Measurements from ENCODE around the gene LARGE2. TPM values are rescaled to one million over a fixed set of nuclear protein-coding genes. Genes with fewer than 3 reads are reported as not detected.

Gene LARGE2
- total and polyA plus RNA-seq, 2 of the 13 experiments (the other 11 are each of a cell fraction or from before 2014, with no cell fraction given) = 8.5 to 21.6 TPM

DNA sequence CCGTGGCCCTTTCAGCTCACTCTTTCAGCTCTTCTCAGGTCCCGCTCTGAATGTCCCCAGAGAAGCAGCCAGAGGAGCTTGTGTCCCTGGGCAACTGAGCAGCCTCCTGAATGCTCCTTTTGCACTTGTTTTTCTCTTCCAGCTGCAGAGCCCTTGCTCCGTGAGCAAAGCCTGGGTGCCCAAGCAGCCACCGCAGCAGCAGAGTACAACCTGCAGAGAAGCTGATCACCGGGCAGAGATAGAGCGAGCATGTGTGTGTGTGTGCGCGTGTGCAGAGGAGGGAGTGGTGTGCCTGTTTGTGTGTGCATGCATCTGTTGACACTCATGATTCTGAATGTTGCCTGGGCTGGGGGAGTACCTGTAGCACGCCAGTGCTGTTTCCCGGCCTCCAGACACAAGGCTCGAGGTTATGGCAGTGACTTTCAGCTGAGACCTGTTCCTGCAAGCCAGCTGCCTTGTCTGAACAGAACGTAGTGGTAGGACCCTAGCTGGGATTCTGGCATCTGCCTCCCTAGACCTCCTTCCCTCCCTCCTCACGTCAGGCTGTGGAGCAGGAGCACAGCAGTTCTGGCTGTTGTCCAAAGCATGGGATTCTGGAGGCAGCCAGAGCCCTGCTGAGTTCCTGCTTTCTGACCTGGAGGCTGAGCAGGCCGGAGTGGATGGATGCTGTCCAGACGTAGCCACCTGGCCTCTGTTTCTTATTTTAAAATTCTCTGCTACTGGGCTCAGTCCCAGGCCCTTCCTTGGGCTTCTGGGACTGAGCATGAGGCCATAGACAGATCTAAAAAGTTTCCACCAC is 41.5 kb upstream of the LARGE2 start:
- no peak overlapping the region for H2AFZ ChIP-seq (ENCODE audit: low read length)
- intact Hi-C loops (cut with micrococcal nuclease; ENCODE audit: unreplicated experiment) (no loop called here), in situ Hi-C loops (cut with HindIII; ENCODE audit: extremely low pct_ligation_motif_present, low pct_unique_long_range_greater_than_20kb) (no loop called here)
- H3K79me2 ChIP-seq (ENCODE audit: insufficient read depth, low read length) = no peaks in the 10 kb centered on the region
- H3K4me3 ChIP-seq (replicated peaks in 1 of 3; ENCODE audit: insufficient read depth in 1 of 3, low read depth in 2 of 3, low read length in 3 of 3) = no peak overlapping the region
- ChIA-PET POLR2A (no interaction called here), CTCF (ENCODE audit: low intra/inter-chr PET ratio, low total read pairs) (no interaction called here)
- WGBS (ENCODE audit: low lambda C conversion rate) = 94% methylated on average over 12 of the region's 15 CpGs
- peaks cover 12% of the 10 kb centered on the region; the same call in 1 of the 2 replicates for H4K20me1 ChIP-seq (ENCODE audit: insufficient read depth, low read length)
- peaks cover 11 to 18% of the 10 kb centered on the region in 2 experiments for H3K36me3 ChIP-seq (replicated peaks in 1 of 2; ENCODE audit: control insufficient read depth in 1 of 2, insufficient read depth in 2 of 2, low read length in 2 of 2)
- no peak overlapping the region for H3K27ac ChIP-seq (ENCODE audit: extremely low read length, insufficient read depth, low read length)
- no peak overlapping the region for H3K9ac ChIP-seq (ENCODE audit: insufficient read depth, low read depth, low read length)
- H3K9me3 ChIP-seq (ENCODE audit: low read length) = no peaks in the 10 kb centered on the region
- H3K4me1 ChIP-seq (ENCODE audit: insufficient read depth, low read length) = no peaks in the 10 kb centered on the region
- no peak for ATAC-seq
- no peak overlapping the region for H3K4me2 ChIP-seq (ENCODE audit: low read depth, low read length)
- no peak for DNase-seq (ENCODE audit: low spot score)
- no peaks in the 10 kb centered on the region for H3K27me3 ChIP-seq (ENCODE audit: control insufficient read depth in 1 of 2, insufficient read depth in 2 of 2, low read length in 2 of 2)
- no TSS peak for BruUV-seq (replicated peaks)
- FAIRE-seq = no peak
- TF ChIP-seq, protein P1, sequence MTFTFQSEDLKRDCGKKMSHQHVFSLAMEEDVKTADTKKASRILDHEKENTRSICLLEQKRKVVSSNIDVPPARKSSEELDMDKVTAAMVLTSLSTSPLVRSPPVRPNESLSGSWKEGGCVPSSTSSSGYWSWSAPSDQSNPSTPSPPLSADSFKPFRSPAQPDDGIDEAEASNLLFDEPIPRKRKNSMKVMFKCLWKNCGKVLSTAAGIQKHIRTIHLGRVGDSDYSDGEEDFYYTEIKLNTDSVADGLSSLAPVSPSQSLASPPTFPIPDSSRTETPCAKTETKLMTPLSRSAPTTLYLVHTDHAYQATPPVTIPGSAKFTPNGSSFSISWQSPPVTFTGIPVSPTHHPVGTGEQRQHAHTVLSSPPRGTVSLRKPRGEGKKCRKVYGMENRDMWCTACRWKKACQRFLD (CRISPR knock-in tag; IDR thresholded peaks at IDR 0.05; ENCODE audit: borderline replicate concordance) = no peak
- TF ChIP-seq MTA1 (CRISPR knock-in tag; IDR thresholded peaks at IDR 0.05; ENCODE audit: borderline replicate concordance) (no peak), ZNF329 (CRISPR knock-in tag; IDR thresholded peaks at IDR 0.05; ENCODE audit: low read depth) (no peak), NFRKB (IDR thresholded peaks at IDR 0.05) (no peak), BHLHE40 (IDR thresholded peaks at IDR 0.05; ENCODE audit: low read length) (no peak), POLR2A (IDR thresholded peaks at IDR 0.05; ENCODE audit: insufficient read depth in 1 of 2, low read depth in 2 of 2, low read length in 2 of 2) (no peak), RXRA (CRISPR knock-in tag; IDR thresholded peaks at IDR 0.05) (no peak), ZMYM3 (CRISPR knock-in tag; IDR thresholded peaks at IDR 0.05) (no peak), ARNT (IDR thresholded peaks at IDR 0.05) (no peak), ZNF790 (CRISPR knock-in tag; IDR thresholded peaks at IDR 0.05; ENCODE audit: borderline replicate concordance) (no peak), ZBTB1 (CRISPR knock-in tag; IDR thresholded peaks at IDR 0.05; ENCODE audit: borderline replicate concordance) (no peak), PRMT3 (CRISPR knock-in tag; IDR thresholded peaks at IDR 0.05; ENCODE audit: borderline replicate concordance, low read depth) (no peak), TSC22D2 (CRISPR knock-in tag; IDR thresholded peaks at IDR 0.05; ENCODE audit: borderline replicate concordance) (no peak), NCOA2 (CRISPR knock-in tag; IDR thresholded peaks at IDR 0.05) (no peak)
- TF ChIP-seq, protein P2, sequence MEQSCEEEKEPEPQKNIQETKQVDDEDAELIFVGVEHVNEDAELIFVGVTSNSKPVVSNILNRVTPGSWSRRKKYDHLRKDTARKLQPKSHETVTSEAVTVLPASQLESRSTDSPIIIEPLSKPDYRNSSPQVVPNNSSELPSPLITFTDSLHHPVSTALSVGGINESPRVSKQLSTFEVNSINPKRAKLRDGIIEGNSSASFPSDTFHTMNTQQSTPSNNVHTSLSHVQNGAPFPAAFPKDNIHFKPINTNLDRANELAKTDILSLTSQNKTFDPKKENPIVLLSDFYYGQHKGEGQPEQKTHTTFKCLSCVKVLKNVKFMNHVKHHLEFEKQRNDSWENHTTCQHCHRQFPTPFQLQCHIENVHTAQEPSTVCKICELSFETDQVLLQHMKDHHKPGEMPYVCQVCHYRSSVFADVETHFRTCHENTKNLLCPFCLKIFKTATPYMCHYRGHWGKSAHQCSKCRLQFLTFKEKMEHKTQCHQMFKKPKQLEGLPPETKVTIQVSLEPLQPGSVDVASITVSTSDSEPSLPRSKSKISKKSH (CRISPR knock-in tag; IDR thresholded peaks at IDR 0.05; ENCODE audit: borderline replicate concordance) = no peak
- TF ChIP-seq, protein P3, sequence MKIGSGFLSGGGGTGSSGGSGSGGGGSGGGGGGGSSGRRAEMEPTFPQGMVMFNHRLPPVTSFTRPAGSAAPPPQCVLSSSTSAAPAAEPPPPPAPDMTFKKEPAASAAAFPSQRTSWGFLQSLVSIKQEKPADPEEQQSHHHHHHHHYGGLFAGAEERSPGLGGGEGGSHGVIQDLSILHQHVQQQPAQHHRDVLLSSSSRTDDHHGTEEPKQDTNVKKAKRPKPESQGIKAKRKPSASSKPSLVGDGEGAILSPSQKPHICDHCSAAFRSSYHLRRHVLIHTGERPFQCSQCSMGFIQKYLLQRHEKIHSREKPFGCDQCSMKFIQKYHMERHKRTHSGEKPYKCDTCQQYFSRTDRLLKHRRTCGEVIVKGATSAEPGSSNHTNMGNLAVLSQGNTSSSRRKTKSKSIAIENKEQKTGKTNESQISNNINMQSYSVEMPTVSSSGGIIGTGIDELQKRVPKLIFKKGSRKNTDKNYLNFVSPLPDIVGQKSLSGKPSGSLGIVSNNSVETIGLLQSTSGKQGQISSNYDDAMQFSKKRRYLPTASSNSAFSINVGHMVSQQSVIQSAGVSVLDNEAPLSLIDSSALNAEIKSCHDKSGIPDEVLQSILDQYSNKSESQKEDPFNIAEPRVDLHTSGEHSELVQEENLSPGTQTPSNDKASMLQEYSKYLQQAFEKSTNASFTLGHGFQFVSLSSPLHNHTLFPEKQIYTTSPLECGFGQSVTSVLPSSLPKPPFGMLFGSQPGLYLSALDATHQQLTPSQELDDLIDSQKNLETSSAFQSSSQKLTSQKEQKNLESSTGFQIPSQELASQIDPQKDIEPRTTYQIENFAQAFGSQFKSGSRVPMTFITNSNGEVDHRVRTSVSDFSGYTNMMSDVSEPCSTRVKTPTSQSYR (CRISPR knock-in tag; IDR thresholded peaks at IDR 0.05; ENCODE audit: borderline replicate concordance) = no peak
- TF ChIP-seq, protein P4, sequence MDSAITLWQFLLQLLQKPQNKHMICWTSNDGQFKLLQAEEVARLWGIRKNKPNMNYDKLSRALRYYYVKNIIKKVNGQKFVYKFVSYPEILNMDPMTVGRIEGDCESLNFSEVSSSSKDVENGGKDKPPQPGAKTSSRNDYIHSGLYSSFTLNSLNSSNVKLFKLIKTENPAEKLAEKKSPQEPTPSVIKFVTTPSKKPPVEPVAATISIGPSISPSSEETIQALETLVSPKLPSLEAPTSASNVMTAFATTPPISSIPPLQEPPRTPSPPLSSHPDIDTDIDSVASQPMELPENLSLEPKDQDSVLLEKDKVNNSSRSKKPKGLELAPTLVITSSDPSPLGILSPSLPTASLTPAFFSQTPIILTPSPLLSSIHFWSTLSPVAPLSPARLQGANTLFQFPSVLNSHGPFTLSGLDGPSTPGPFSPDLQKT (CRISPR knock-in tag; IDR thresholded peaks at IDR 0.05; ENCODE audit: borderline replicate concordance) = no peak

All from HepG2 (cell line).